SK-N-SH (cell line): ENCODE results near the gene RBBP8. TPM values are rescaled to one million over a fixed set of nuclear protein-coding genes. Genes with fewer than 3 reads are reported as not detected.

Source experiments
- CTCF ChIA-PET: fragments of 300-600, 350-600 bp; formaldehyde crosslinking; extraction: SDS; loops from one replicate; lab custom pipeline; 2021; lab: Yijun Ruan, JAX
- POLR2A ChIA-PET: fragments of 350-600 bp; sonication (Branson Sonifier 250); formaldehyde crosslinking; extraction: SDS; loops from one replicate; lab custom pipeline; 2020; ENCODE audit warnings: antibody characterized with exemption, inconsistent platforms; lab: Yijun Ruan, JAX
- DNase-seq: peaks from one replicate; pipeline ENCODE4 v3.0.0; 2012
- H2AFZ ChIP-seq: fragments of 200-600 bp; sonication (generic); 2 replicates; pipeline ENCODE4 v1.8.1; 2016; ENCODE audit warnings: antibody characterized with exemption, mild to moderate bottlenecking, low read depth
- H3F3A ChIP-seq: fragments of 200-600 bp; sonication (generic); replicated peaks from 2 replicates; pipeline ENCODE3; 2016; ENCODE audit warnings: antibody characterized with exemption, mild to moderate bottlenecking; ENCODE audit not compliant: insufficient read depth
- H3K27ac ChIP-seq, 2 experiments: fragments of 200-500 bp in 1 of 2; fragments of 200-600 bp in 1 of 2; sonication (Bioruptor generic) in 1 of 2; sonication (generic), shearing (Covaris generic) in 1 of 2; 2 replicates each; pipeline versions ENCODE4 v1.5.1 to v1.6.1; 2014 to 2016; ENCODE audit warnings: low read depth in 2 of 2, inconsistent platforms in 1 of 2, low read length in 1 of 2, mild to moderate bottlenecking in 1 of 2, mixed read lengths in 1 of 2
- H3K27me3 ChIP-seq: fragments of 200-600 bp; sonication (generic), shearing (Covaris generic); 2 replicates; pipeline ENCODE4 v1.6.1; 2016; ENCODE audit warnings: mixed run types; ENCODE audit not compliant: insufficient read depth
- H3K36me3 ChIP-seq, 2 experiments: fragments of 200-500 bp in 1 of 2; fragments of 200-600 bp in 1 of 2; sonication (Bioruptor generic) in 1 of 2; sonication (generic) in 1 of 2; replicated peaks in 1 of 2; 2 replicates each; pipeline versions ENCODE3 to v1.5.1; 2014 to 2016; ENCODE audit warnings: low read length in 1 of 2, mild to moderate bottlenecking in 1 of 2; ENCODE audit not compliant: insufficient read depth in 2 of 2, control insufficient read depth in 1 of 2
- H3K4me1 ChIP-seq, 2 experiments: fragments of 200-500 bp in 1 of 2; fragments of 200-600 bp in 1 of 2; sonication (Bioruptor generic) in 1 of 2; sonication (generic), shearing (Covaris generic) in 1 of 2; 2 replicates each; pipeline versions ENCODE4 v1.5.1 to v1.6.1; 2014 to 2016; ENCODE audit warnings: low read depth in 1 of 2, low read length in 1 of 2, mixed run types in 1 of 2; ENCODE audit not compliant: insufficient read depth in 2 of 2, control insufficient read depth in 1 of 2
- H3K4me2 ChIP-seq: fragments of 200-600 bp; sonication (generic), shearing (Covaris generic); 2 replicates; pipeline ENCODE4 v1.6.1; 2017; ENCODE audit warnings: mixed run types
- H3K4me3 ChIP-seq, 2 experiments: fragments of 200-500 bp in 1 of 2; fragments of 200-600 bp in 1 of 2; sonication (Bioruptor generic) in 1 of 2; sonication (generic), shearing (Covaris generic) in 1 of 2; 2 replicates each; pipeline versions ENCODE4 v1.5.1 to v1.8.1; 2014 to 2016; ENCODE audit warnings: low read depth in 2 of 2, inconsistent platforms in 1 of 2, low read length in 1 of 2, mild to moderate bottlenecking in 1 of 2, mixed read lengths in 1 of 2, moderate library complexity in 1 of 2
- H3K79me2 ChIP-seq: fragments of 200-600 bp; sonication (generic); 2 replicates; pipeline ENCODE4 v1.8.1; 2017; ENCODE audit warnings: mild to moderate bottlenecking; ENCODE audit not compliant: insufficient read depth
- H3K9ac ChIP-seq: fragments of 200-600 bp; sonication (generic); 2 replicates; pipeline ENCODE4 v1.6.1; 2017; ENCODE audit warnings: mixed run types
- H3K9me2 ChIP-seq: fragments of 200-600 bp; sonication (generic); 2 replicates; pipeline ENCODE4 v1.6.1; 2017; ENCODE audit warnings: mixed run types
- H3K9me3 ChIP-seq: fragments of 200-600 bp; sonication (generic); 2 replicates; pipeline ENCODE4 v1.6.1; 2017; ENCODE audit warnings: mixed run types, mild to moderate bottlenecking, moderate library complexity
- H4K20me1 ChIP-seq: fragments of 200-600 bp; sonication (generic); 2 replicates; pipeline ENCODE4 v1.6.1; 2017; ENCODE audit warnings: mild to moderate bottlenecking, mixed run types; ENCODE audit not compliant: insufficient read depth
- CHD2 ChIP-seq: fragments of 150-350 bp; IDR thresholded peaks from 2 replicates; pipeline ENCODE4 v1.6.1; 2018; ENCODE audit warnings: low read length; ENCODE audit not compliant: partially characterized antibody
- EP300 ChIP-seq, 2 experiments: IDR thresholded peaks; 2 replicates each; pipeline versions ENCODE4 v1.4.0 to v1.6.1; 2012; ENCODE audit warnings: borderline replicate concordance in 1 of 2, low read depth in 1 of 2, low read length in 1 of 2
- FOSL2 ChIP-seq: IDR thresholded peaks from 2 replicates; pipeline ENCODE4 v1.4.0; 2012; ENCODE audit warnings: low read depth, mild to moderate bottlenecking, moderate library complexity, borderline replicate concordance
- FOXJ3 ChIP-seq: sonication (generic); formaldehyde crosslinking; IDR thresholded peaks from 2 replicates; pipeline ENCODE4 v1.5.1; 2020; ENCODE audit warnings: mild to moderate bottlenecking, missing genetic modification reagents
- FOXM1 ChIP-seq: IDR thresholded peaks from 2 replicates; pipeline ENCODE4 v1.4.0; 2012; ENCODE audit warnings: low read depth, mild to moderate bottlenecking
- GABPA ChIP-seq: IDR thresholded peaks from 2 replicates; pipeline ENCODE4 v1.4.0; 2012; ENCODE audit warnings: low read depth, mild to moderate bottlenecking
- MEF2A ChIP-seq: IDR thresholded peaks from 2 replicates; pipeline ENCODE4 v1.4.0; 2012; ENCODE audit warnings: low read depth, borderline replicate concordance
- MXI1 ChIP-seq: IDR thresholded peaks from 2 replicates; pipeline ENCODE4 v1.6.1; 2012; ENCODE audit warnings: mild to moderate bottlenecking, low read depth, low read length, improper control_type of control experiment
- NFIC ChIP-seq: IDR thresholded peaks from 2 replicates; pipeline ENCODE4 v1.4.0; 2012; ENCODE audit warnings: borderline replicate concordance
- POLR2AphosphoS5 ChIP-seq: IDR thresholded peaks from 2 replicates; pipeline ENCODE4 v1.6.1; 2012; ENCODE audit warnings: low read depth, low read length
- RAD21 ChIP-seq: IDR thresholded peaks from 2 replicates; pipeline ENCODE4 v1.6.1; 2012; ENCODE audit warnings: mild to moderate bottlenecking, low read length
- RCOR1 ChIP-seq: fragments of 150-350 bp; IDR thresholded peaks from 2 replicates; pipeline ENCODE4 v1.6.1; 2017; ENCODE audit warnings: antibody characterized with exemption, low read length
- RFX5 ChIP-seq: IDR thresholded peaks from 2 replicates; pipeline ENCODE4 v1.6.1; 2012; ENCODE audit warnings: mild to moderate bottlenecking, improper control_type of control experiment, low read length
- SIN3A ChIP-seq: IDR thresholded peaks from 2 replicates; pipeline ENCODE4 v1.6.1; 2012; ENCODE audit warnings: low read depth, mild to moderate bottlenecking, low read length, moderate library complexity, borderline replicate concordance
- SMC3 ChIP-seq: IDR thresholded peaks from 2 replicates; pipeline ENCODE4 v1.6.1; 2012; ENCODE audit warnings: low read depth, low read length, improper control_type of control experiment
- TAF1 ChIP-seq: IDR thresholded peaks from 2 replicates; pipeline ENCODE4 v1.6.1; 2012; ENCODE audit warnings: low read depth, mild to moderate bottlenecking, low read length, moderate library complexity, borderline replicate concordance
- TCF12 ChIP-seq: IDR thresholded peaks from 2 replicates; pipeline ENCODE4 v1.4.0; 2012
- TEAD4 ChIP-seq: IDR thresholded peaks from 2 replicates; pipeline ENCODE4 v1.4.0; 2012; ENCODE audit warnings: mild to moderate bottlenecking, borderline replicate concordance; ENCODE audit not compliant: insufficient read depth
- WGBS: methylation state at CpG from one replicate; pipeline ENCODE4 v1.1.6; 2017; ENCODE audit warnings: low lambda C conversion rate; 5-methylcytosine and 5-hydroxymethylcytosine counted together
- polyA plus RNA-seq, 3 experiments: library from polyadenylated mRNA; depleted of rRNA; stranded (reverse); fragments of >200 nt; gene quantifications; 2 replicates each; pipeline ENCODE4 v1.2.3, GENCODE V29; 2012
- TF ChIP-seq, protein P1 (sequence below): IDR thresholded peaks from 2 replicates; pipeline ENCODE4 v1.4.0; 2012; ENCODE audit warnings: low read depth, borderline replicate concordance
- TF ChIP-seq, protein P2 (sequence below): fragments of 200-600 bp; sonication (generic); IDR thresholded peaks from 2 replicates; pipeline ENCODE4 v1.6.1; 2017; ENCODE audit warnings: antibody characterized with exemption, mild to moderate bottlenecking, moderate library complexity
- TF ChIP-seq, protein P3 (sequence below): IDR thresholded peaks from 2 replicates; pipeline ENCODE4 v1.4.0; 2012; ENCODE audit warnings: low read depth

Gene RBBP8
- polyA plus RNA-seq, 1 of the 3 experiments (the other 2 are of a cell fraction) = 9.6 TPM

DNA sequence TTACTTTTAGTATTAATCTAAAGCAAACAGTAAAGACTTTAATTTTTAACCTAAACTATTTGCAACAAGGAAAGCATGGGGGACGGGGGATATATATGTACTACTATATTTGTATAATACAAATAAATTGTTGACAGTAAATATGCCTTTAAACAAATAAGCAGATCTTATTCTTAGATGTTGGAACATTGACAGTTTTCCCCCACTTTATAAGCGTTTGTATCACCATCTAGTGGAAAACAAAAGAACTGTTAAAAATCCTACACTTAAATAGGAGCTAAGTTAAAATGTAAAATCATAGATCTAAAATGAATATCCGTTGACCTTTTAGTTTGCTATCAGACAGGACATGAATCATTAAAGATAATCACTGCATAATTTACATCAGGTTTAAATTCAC is 50.0 kb downstream of the RBBP8 start:
- H3F3A ChIP-seq = peaks cover 3% of the 10 kb centered on the region
- H4K20me1 ChIP-seq = no peaks in the 10 kb centered on the region
- peaks cover 17 to 31% of the 10 kb centered on the region in 2 experiments for H3K36me3 ChIP-seq
- no peaks in the 10 kb centered on the region for H3K27me3 ChIP-seq
- no peak overlapping the region for H3K9ac ChIP-seq
- WGBS = 18% methylated on average over 3 of the region's 3 CpGs
- ChIA-PET POLR2A (no interaction called here), CTCF (interaction anchor here (0.6 to 5.0 kb wide), 39 partner anchors 9 to 429 kb away, joined by 3 to 69 read pairs (median 5); partner anchors contain the start of gene RBBP8)
- no peak overlapping the region for H3K27ac ChIP-seq
- no peak overlapping the region for H3K4me3 ChIP-seq
- H3K4me2 ChIP-seq = no peak overlapping the region
- no peaks in the 10 kb centered on the region for H3K9me3 ChIP-seq
- H3K4me1 ChIP-seq = peaks cover 0 to 6% of the 10 kb centered on the region in 2 experiments; a peak in 1 of 4 replicates
- DNase-seq = peak; percentile 36
- TF ChIP-seq RCOR1 (0 out of 2 replicates have a peak, but pooled peaks have one; percentile 15), TCF12 (no peak), NFIC (no peak), FOXM1 (no peak), FOSL2 (no peak), SIN3A (no peak), SMC3 (peak; percentile 62), RFX5 (no peak), MEF2A (no peak), TEAD4 (no peak), FOXJ3 (CRISPR knock-in tag) (no peak), RAD21 (peak; percentile 80), CHD2 (no peak)
- TF ChIP-seq, protein P1, sequence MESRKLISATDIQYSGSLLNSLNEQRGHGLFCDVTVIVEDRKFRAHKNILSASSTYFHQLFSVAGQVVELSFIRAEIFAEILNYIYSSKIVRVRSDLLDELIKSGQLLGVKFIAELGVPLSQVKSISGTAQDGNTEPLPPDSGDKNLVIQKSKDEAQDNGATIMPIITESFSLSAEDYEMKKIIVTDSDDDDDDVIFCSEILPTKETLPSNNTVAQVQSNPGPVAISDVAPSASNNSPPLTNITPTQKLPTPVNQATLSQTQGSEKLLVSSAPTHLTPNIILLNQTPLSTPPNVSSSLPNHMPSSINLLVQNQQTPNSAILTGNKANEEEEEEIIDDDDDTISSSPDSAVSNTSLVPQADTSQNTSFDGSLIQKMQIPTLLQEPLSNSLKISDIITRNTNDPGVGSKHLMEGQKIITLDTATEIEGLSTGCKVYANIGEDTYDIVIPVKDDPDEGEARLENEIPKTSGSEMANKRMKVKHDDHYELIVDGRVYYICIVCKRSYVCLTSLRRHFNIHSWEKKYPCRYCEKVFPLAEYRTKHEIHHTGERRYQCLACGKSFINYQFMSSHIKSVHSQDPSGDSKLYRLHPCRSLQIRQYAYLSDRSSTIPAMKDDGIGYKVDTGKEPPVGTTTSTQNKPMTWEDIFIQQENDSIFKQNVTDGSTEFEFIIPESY = no peak
- TF ChIP-seq, protein P2, sequence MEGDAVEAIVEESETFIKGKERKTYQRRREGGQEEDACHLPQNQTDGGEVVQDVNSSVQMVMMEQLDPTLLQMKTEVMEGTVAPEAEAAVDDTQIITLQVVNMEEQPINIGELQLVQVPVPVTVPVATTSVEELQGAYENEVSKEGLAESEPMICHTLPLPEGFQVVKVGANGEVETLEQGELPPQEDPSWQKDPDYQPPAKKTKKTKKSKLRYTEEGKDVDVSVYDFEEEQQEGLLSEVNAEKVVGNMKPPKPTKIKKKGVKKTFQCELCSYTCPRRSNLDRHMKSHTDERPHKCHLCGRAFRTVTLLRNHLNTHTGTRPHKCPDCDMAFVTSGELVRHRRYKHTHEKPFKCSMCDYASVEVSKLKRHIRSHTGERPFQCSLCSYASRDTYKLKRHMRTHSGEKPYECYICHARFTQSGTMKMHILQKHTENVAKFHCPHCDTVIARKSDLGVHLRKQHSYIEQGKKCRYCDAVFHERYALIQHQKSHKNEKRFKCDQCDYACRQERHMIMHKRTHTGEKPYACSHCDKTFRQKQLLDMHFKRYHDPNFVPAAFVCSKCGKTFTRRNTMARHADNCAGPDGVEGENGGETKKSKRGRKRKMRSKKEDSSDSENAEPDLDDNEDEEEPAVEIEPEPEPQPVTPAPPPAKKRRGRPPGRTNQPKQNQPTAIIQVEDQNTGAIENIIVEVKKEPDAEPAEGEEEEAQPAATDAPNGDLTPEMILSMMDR = peak; percentile 72
- no peak overlapping the region for H2AFZ ChIP-seq
- H3K9me2 ChIP-seq = no peaks in the 10 kb centered on the region
- H3K79me2 ChIP-seq = no peaks in the 10 kb centered on the region

DNA sequence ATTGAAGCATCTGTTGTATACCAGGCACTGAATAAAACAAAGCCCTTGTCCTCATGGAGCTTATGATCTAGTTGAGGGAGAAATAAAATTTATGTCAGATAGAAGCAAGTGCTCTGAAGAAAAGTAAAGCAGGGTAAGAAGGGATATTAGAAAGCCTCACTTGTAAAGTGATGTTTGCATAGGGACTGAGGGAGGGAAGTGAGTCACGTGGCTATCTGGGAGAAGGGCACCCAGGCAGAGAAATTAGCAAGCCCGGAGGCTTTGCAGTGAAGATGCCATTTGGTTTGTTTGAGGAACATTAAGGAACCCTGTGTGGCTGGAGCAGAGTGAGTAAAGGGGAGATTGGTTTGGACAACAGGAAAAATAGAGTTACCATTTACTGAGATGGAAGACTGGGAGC is 52.1 kb downstream of the RBBP8 start:
- Histone ChIP-seq H3F3A (peaks cover 3% of the 10 kb centered on the region), H3K4me2 (no peak overlapping the region), H3K9ac (no peak overlapping the region), H3K9me3 (no peaks in the 10 kb centered on the region), H3K27ac (no peak overlapping the region), H2AFZ (no peak overlapping the region), H3K9me2 (no peaks in the 10 kb centered on the region), H3K4me1 (no peaks in the 10 kb centered on the region), H3K27me3 (no peaks in the 10 kb centered on the region), H4K20me1 (no peaks in the 10 kb centered on the region), H3K79me2 (no peaks in the 10 kb centered on the region), H3K36me3 (peaks cover 14 to 45% of the 10 kb centered on the region in 2 experiments), H3K4me3 (no peak overlapping the region)
- WGBS = 92% methylated on average over 2 of the region's 2 CpGs
- DNase-seq = no peak
- ChIA-PET POLR2A (no interaction called here), CTCF (interaction anchor here (1.7 to 5.0 kb wide), 5 partner anchors 10 to 186 kb away, joined by 6 to 69 read pairs (median 30); partner anchors contain the start of gene RBBP8)
- TF ChIP-seq, protein P1 = no peak
- TF ChIP-seq POLR2AphosphoS5 = no peak
- TF ChIP-seq FOXJ3 (CRISPR knock-in tag) = no peak
- TF ChIP-seq TEAD4 = no peak
- TF ChIP-seq FOXM1 = no peak
- no peak for TF ChIP-seq EP300 (IDR thresholded peaks at IDR 0.05; ENCODE audit: borderline replicate concordance in 1 of 2, low read depth in 1 of 2, low read length in 1 of 2)
- TF ChIP-seq TAF1 = no peak
- TF ChIP-seq RAD21 = no peak
- TF ChIP-seq, protein P3, sequence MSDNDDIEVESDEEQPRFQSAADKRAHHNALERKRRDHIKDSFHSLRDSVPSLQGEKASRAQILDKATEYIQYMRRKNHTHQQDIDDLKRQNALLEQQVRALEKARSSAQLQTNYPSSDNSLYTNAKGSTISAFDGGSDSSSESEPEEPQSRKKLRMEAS = no peak
- no peak for TF ChIP-seq FOSL2
- TF ChIP-seq GABPA = no peak
- TF ChIP-seq MXI1 = no peak
- no peak for TF ChIP-seq SMC3
